SK-N-SH (cell line): ENCODE data around the gene GLIS2. TPM values are rescaled to one million over a fixed set of nuclear protein-coding genes. Genes with fewer than 3 reads are reported as not detected.

Experiments
- CTCF ChIA-PET: fragments of 300-600, 350-600 bp; formaldehyde crosslinking; extraction: SDS; loops from one replicate; lab custom pipeline; 2021; lab: Yijun Ruan, JAX
- POLR2A ChIA-PET: fragments of 350-600 bp; sonication (Branson Sonifier 250); formaldehyde crosslinking; extraction: SDS; loops from one replicate; lab custom pipeline; 2020; ENCODE audit warnings: antibody characterized with exemption, inconsistent platforms; lab: Yijun Ruan, JAX
- DNase-seq: peaks from one replicate; pipeline ENCODE4 v3.0.0; 2012
- H2AFZ ChIP-seq: fragments of 200-600 bp; sonication (generic); 2 replicates; pipeline ENCODE4 v1.8.1; 2016; ENCODE audit warnings: antibody characterized with exemption, mild to moderate bottlenecking, low read depth
- H3F3A ChIP-seq: fragments of 200-600 bp; sonication (generic); replicated peaks from 2 replicates; pipeline ENCODE3; 2016; ENCODE audit warnings: antibody characterized with exemption, mild to moderate bottlenecking; ENCODE audit not compliant: insufficient read depth
- H3K27ac ChIP-seq, 2 experiments: fragments of 200-500 bp in 1 of 2; fragments of 200-600 bp in 1 of 2; sonication (Bioruptor generic) in 1 of 2; sonication (generic), shearing (Covaris generic) in 1 of 2; 2 replicates each; pipeline versions ENCODE4 v1.5.1 to v1.6.1; 2014 to 2016; ENCODE audit warnings: low read depth in 2 of 2, inconsistent platforms in 1 of 2, low read length in 1 of 2, mild to moderate bottlenecking in 1 of 2, mixed read lengths in 1 of 2
- H3K27me3 ChIP-seq: fragments of 200-600 bp; sonication (generic), shearing (Covaris generic); 2 replicates; pipeline ENCODE4 v1.6.1; 2016; ENCODE audit warnings: mixed run types; ENCODE audit not compliant: insufficient read depth
- H3K36me3 ChIP-seq, 2 experiments: fragments of 200-500 bp in 1 of 2; fragments of 200-600 bp in 1 of 2; sonication (Bioruptor generic) in 1 of 2; sonication (generic) in 1 of 2; replicated peaks in 1 of 2; 2 replicates each; pipeline versions ENCODE3 to v1.5.1; 2014 to 2016; ENCODE audit warnings: low read length in 1 of 2, mild to moderate bottlenecking in 1 of 2; ENCODE audit not compliant: insufficient read depth in 2 of 2, control insufficient read depth in 1 of 2
- H3K4me1 ChIP-seq, 2 experiments: fragments of 200-500 bp in 1 of 2; fragments of 200-600 bp in 1 of 2; sonication (Bioruptor generic) in 1 of 2; sonication (generic), shearing (Covaris generic) in 1 of 2; 2 replicates each; pipeline versions ENCODE4 v1.5.1 to v1.6.1; 2014 to 2016; ENCODE audit warnings: low read depth in 1 of 2, low read length in 1 of 2, mixed run types in 1 of 2; ENCODE audit not compliant: insufficient read depth in 2 of 2, control insufficient read depth in 1 of 2
- H3K4me2 ChIP-seq: fragments of 200-600 bp; sonication (generic), shearing (Covaris generic); 2 replicates; pipeline ENCODE4 v1.6.1; 2017; ENCODE audit warnings: mixed run types
- H3K4me3 ChIP-seq, 2 experiments: fragments of 200-500 bp in 1 of 2; fragments of 200-600 bp in 1 of 2; sonication (Bioruptor generic) in 1 of 2; sonication (generic), shearing (Covaris generic) in 1 of 2; 2 replicates each; pipeline versions ENCODE4 v1.5.1 to v1.8.1; 2014 to 2016; ENCODE audit warnings: low read depth in 2 of 2, inconsistent platforms in 1 of 2, low read length in 1 of 2, mild to moderate bottlenecking in 1 of 2, mixed read lengths in 1 of 2, moderate library complexity in 1 of 2
- H3K79me2 ChIP-seq: fragments of 200-600 bp; sonication (generic); 2 replicates; pipeline ENCODE4 v1.8.1; 2017; ENCODE audit warnings: mild to moderate bottlenecking; ENCODE audit not compliant: insufficient read depth
- H3K9ac ChIP-seq: fragments of 200-600 bp; sonication (generic); 2 replicates; pipeline ENCODE4 v1.6.1; 2017; ENCODE audit warnings: mixed run types
- H3K9me2 ChIP-seq: fragments of 200-600 bp; sonication (generic); 2 replicates; pipeline ENCODE4 v1.6.1; 2017; ENCODE audit warnings: mixed run types
- H3K9me3 ChIP-seq: fragments of 200-600 bp; sonication (generic); 2 replicates; pipeline ENCODE4 v1.6.1; 2017; ENCODE audit warnings: mixed run types, mild to moderate bottlenecking, moderate library complexity
- H4K20me1 ChIP-seq: fragments of 200-600 bp; sonication (generic); 2 replicates; pipeline ENCODE4 v1.6.1; 2017; ENCODE audit warnings: mild to moderate bottlenecking, mixed run types; ENCODE audit not compliant: insufficient read depth
- CHD2 ChIP-seq: fragments of 150-350 bp; IDR thresholded peaks from 2 replicates; pipeline ENCODE4 v1.6.1; 2018; ENCODE audit warnings: low read length; ENCODE audit not compliant: partially characterized antibody
- CTCF ChIP-seq: fragments of 200-600 bp; sonication (generic); IDR thresholded peaks from 2 replicates; pipeline ENCODE4 v1.6.1; 2017; ENCODE audit warnings: antibody characterized with exemption, mild to moderate bottlenecking, moderate library complexity
- ELF1 ChIP-seq: IDR thresholded peaks from 2 replicates; pipeline ENCODE4 v1.4.0; 2012
- FOXJ3 ChIP-seq: sonication (generic); formaldehyde crosslinking; IDR thresholded peaks from 2 replicates; pipeline ENCODE4 v1.5.1; 2020; ENCODE audit warnings: mild to moderate bottlenecking, missing genetic modification reagents
- FOXM1 ChIP-seq: IDR thresholded peaks from 2 replicates; pipeline ENCODE4 v1.4.0; 2012; ENCODE audit warnings: low read depth, mild to moderate bottlenecking
- IRF3 ChIP-seq: fragments of 150-350 bp; IDR thresholded peaks from 2 replicates; pipeline ENCODE4 v1.6.1; 2016; ENCODE audit warnings: mild to moderate bottlenecking, low read depth, low read length
- JUND ChIP-seq: IDR thresholded peaks from 2 replicates; pipeline ENCODE4 v1.4.0; 2012
- MAX ChIP-seq: IDR thresholded peaks from 2 replicates; pipeline ENCODE4 v1.4.0; 2012; ENCODE audit warnings: low read depth
- MEF2A ChIP-seq: IDR thresholded peaks from 2 replicates; pipeline ENCODE4 v1.4.0; 2012; ENCODE audit warnings: low read depth, borderline replicate concordance
- MXI1 ChIP-seq: IDR thresholded peaks from 2 replicates; pipeline ENCODE4 v1.6.1; 2012; ENCODE audit warnings: mild to moderate bottlenecking, low read depth, low read length, improper control_type of control experiment
- NRF1 ChIP-seq: IDR thresholded peaks from 2 replicates; pipeline ENCODE4 v1.6.1; 2012; ENCODE audit warnings: low read depth, mild to moderate bottlenecking, low read length
- PBX3 ChIP-seq: IDR thresholded peaks from 2 replicates; pipeline ENCODE4; 2012
- RAD21 ChIP-seq: IDR thresholded peaks from 2 replicates; pipeline ENCODE4 v1.6.1; 2012; ENCODE audit warnings: mild to moderate bottlenecking, low read length
- REST ChIP-seq: IDR thresholded peaks from 2 replicates; pipeline ENCODE4 v1.6.1; 2012; ENCODE audit warnings: mild to moderate bottlenecking, low read depth, low read length, moderate library complexity
- RXRA ChIP-seq: IDR thresholded peaks from 2 replicates; pipeline ENCODE4 v1.4.0; 2012; ENCODE audit warnings: low read depth, mild to moderate bottlenecking, borderline replicate concordance
- SMC3 ChIP-seq: IDR thresholded peaks from 2 replicates; pipeline ENCODE4 v1.6.1; 2012; ENCODE audit warnings: low read depth, low read length, improper control_type of control experiment
- TAF1 ChIP-seq: IDR thresholded peaks from 2 replicates; pipeline ENCODE4 v1.6.1; 2012; ENCODE audit warnings: low read depth, mild to moderate bottlenecking, low read length, moderate library complexity, borderline replicate concordance
- TEAD4 ChIP-seq: IDR thresholded peaks from 2 replicates; pipeline ENCODE4 v1.4.0; 2012; ENCODE audit warnings: mild to moderate bottlenecking, borderline replicate concordance; ENCODE audit not compliant: insufficient read depth
- USF1 ChIP-seq: IDR thresholded peaks from 2 replicates; pipeline ENCODE4 v1.4.0; 2012; ENCODE audit warnings: low read depth, borderline replicate concordance
- USF2 ChIP-seq: fragments of 150-350 bp; IDR thresholded peaks from 2 replicates; pipeline ENCODE4 v1.6.1; 2017; ENCODE audit warnings: antibody characterized with exemption, low read length, low read depth, borderline replicate concordance
- WGBS: methylation state at CpG from one replicate; pipeline ENCODE4 v1.1.6; 2017; ENCODE audit warnings: low lambda C conversion rate; 5-methylcytosine and 5-hydroxymethylcytosine counted together
- polyA plus RNA-seq, 3 experiments: library from polyadenylated mRNA; depleted of rRNA; stranded (reverse); fragments of >200 nt; gene quantifications; 2 replicates each; pipeline ENCODE4 v1.2.3, GENCODE V29; 2012

Gene GLIS2
- polyA plus RNA-seq, 1 of the 3 experiments (the other 2 are of a cell fraction), result 6.5 TPM

GRCh38 chr16:4313563-4314531 is 2.0 kb upstream of the GLIS2 start:
- H3K4me3 ChIP-seq, result peak overlapping the region in 1 of 2 experiments; percentile 35; a peak in 1 of 4 replicates
- peak overlapping the region in 1 of 2 experiments; percentile 84; a peak in 1 of 4 replicates for H3K27ac ChIP-seq
- TF ChIP-seq TEAD4 (no peak), PBX3 (no peak), ELF1 (no peak), MEF2A (no peak), TAF1 (no peak), SMC3 (peak; percentile 25; the same call in 1 of the 2 replicates), NRF1 (no peak), USF1 (no peak), CTCF (peak; percentile 76), MXI1 (no peak), CHD2 (no peak), USF2 (no peak), JUND (no peak), RXRA (no peak), FOXM1 (no peak), FOXJ3 (CRISPR knock-in tag) (0 out of 2 replicates have a peak, but pooled peaks have one; percentile 17), REST (no peak), IRF3 (no peak), RAD21 (peak; percentile 27; the same call in 1 of the 2 replicates), MAX (no peak)
- POLR2A ChIA-PET, result interaction anchor here (0.6 to 0.7 kb wide), 2 partner anchors 38 to 88 kb away, joined by 3 to 4 read pairs; no protein-coding TSS in a partner anchor
- peak overlapping the region; percentile 95 for H3K4me2 ChIP-seq
- peaks cover 13% of the 10 kb centered on the region for H3F3A ChIP-seq
- no peaks in the 10 kb centered on the region for H3K27me3 ChIP-seq
- CTCF ChIA-PET, result interaction anchor here (1.0 to 2.9 kb wide), 5 partner anchors 8 to 40 kb away, joined by 3 to 14 read pairs (median 9); no protein-coding TSS in a partner anchor
- H3K36me3 ChIP-seq, result no peaks in the 10 kb centered on the region
- H3K9ac ChIP-seq, result no peak overlapping the region
- peaks cover 25% of the 10 kb centered on the region for H4K20me1 ChIP-seq
- peaks cover 13 to 29% of the 10 kb centered on the region in 2 experiments; a peak in 1 of 4 replicates for H3K4me1 ChIP-seq
- H2AFZ ChIP-seq, result no peak overlapping the region
- peaks cover 31% of the 10 kb centered on the region for H3K79me2 ChIP-seq
- no peaks in the 10 kb centered on the region for H3K9me2 ChIP-seq
- H3K9me3 ChIP-seq, result no peaks in the 10 kb centered on the region
- peak; percentile 79 for DNase-seq
- WGBS, result 32% methylated on average over 35 of the region's 43 CpGs
